HepG2 (cell line): Measurements from ENCODE around the gene SLC34A3. TPM values are rescaled to one million over a fixed set of nuclear protein-coding genes. Genes with fewer than 3 reads are reported as not detected.

Experiments
- ATAC-seq: fragments of 200-7000 bp; cut with Tn5 transposase; 3 replicates; pipeline ENCODE4 v1.9.1; 2020; ENCODE audit warnings: mild to moderate bottlenecking, moderate library complexity
- BruUV-seq: library from RNA; stranded (reverse); fragments of 400-500 nt; replicated peaks from 2 replicates; lab custom pipeline; 2021; lab: Mats Ljungman, UMichigan
- CTCF ChIA-PET: fragments of 300-600 bp; formaldehyde crosslinking; extraction: SDS; loops from one replicate; lab custom pipeline; 2021; ENCODE audit warnings: low total read pairs, inconsistent platforms, low intra/inter-chr PET ratio; lab: Yijun Ruan, JAX
- POLR2A ChIA-PET: fragments of 350-600 bp; sonication (Branson Sonifier 250); formaldehyde crosslinking; loops from one replicate; lab custom pipeline; 2020; ENCODE audit warnings: antibody characterized with exemption, inconsistent platforms; lab: Yijun Ruan, JAX
- DNase-seq: peaks from one replicate; pipeline ENCODE4 v3.0.0-alpha.2; 2015; ENCODE audit warnings: low spot score
- FAIRE-seq: peaks from 3 replicates; lab custom pipeline; 2011; peaks lifted over from hg19 to GRCh38; lab: Jason Lieb, UNC
- H2AFZ ChIP-seq: one replicate; pipeline ENCODE4 v1.6.1; 2011; ENCODE audit warnings: low read length, inconsistent platforms
- H3K27ac ChIP-seq: fragments of 300-600 bp; 3 replicates; pipeline ENCODE4 v1.8.0; 2011; ENCODE audit warnings: mixed run types, mild to moderate bottlenecking, mixed read lengths, low read length, inconsistent platforms; ENCODE audit not compliant: insufficient read depth; ENCODE audit errors: extremely low read length
- H3K27me3 ChIP-seq, 2 experiments: fragments of 200-600 bp in 1 of 2; 2 replicates in 1 of 2; 3 replicates in 1 of 2; pipeline versions ENCODE4 v1.6.0 to v1.8.0; 2011; ENCODE audit warnings: low read length in 2 of 2, mild to moderate bottlenecking in 2 of 2, moderate library complexity in 2 of 2, inconsistent platforms in 1 of 2; ENCODE audit not compliant: insufficient read depth in 2 of 2, control insufficient read depth in 1 of 2
- H3K36me3 ChIP-seq, 2 experiments: fragments of 200-600 bp in 1 of 2; replicated peaks in 1 of 2; 2 replicates in 1 of 2; 3 replicates in 1 of 2; pipeline versions ENCODE4 v1.5.1 to v1.8.0; 2011; ENCODE audit warnings: low read length in 2 of 2, inconsistent platforms in 1 of 2; ENCODE audit not compliant: insufficient read depth in 2 of 2, control insufficient read depth in 1 of 2
- H3K4me1 ChIP-seq: 2 replicates; pipeline ENCODE4 v1.5.1; 2012; ENCODE audit warnings: low read length, inconsistent platforms; ENCODE audit not compliant: insufficient read depth
- H3K4me2 ChIP-seq: 2 replicates; pipeline ENCODE4 v1.6.0; 2011; ENCODE audit warnings: low read depth, low read length, inconsistent platforms
- H3K4me3 ChIP-seq, 3 experiments: fragments of 200-600 bp in 1 of 3; sonication (generic), shearing (Covaris generic) in 1 of 3; replicated peaks in 1 of 3; 2 replicates each; pipeline ENCODE4 v1.5.1; 2011 to 2016; ENCODE audit warnings: low read length in 3 of 3, inconsistent platforms in 2 of 3, low read depth in 2 of 3, mild to moderate bottlenecking in 2 of 3, control low read depth in 1 of 3, mixed read lengths in 1 of 3; ENCODE audit not compliant: insufficient read depth in 1 of 3
- H3K79me2 ChIP-seq: one replicate; pipeline ENCODE4 v1.6.1; 2011; ENCODE audit warnings: low read length, inconsistent platforms; ENCODE audit not compliant: insufficient read depth
- H3K9ac ChIP-seq: 2 replicates; pipeline ENCODE4 v1.6.0; 2011; ENCODE audit warnings: mild to moderate bottlenecking, low read depth, low read length, inconsistent platforms; ENCODE audit not compliant: insufficient read depth
- H3K9me3 ChIP-seq: 2 replicates; pipeline ENCODE4 v1.5.1; 2012; ENCODE audit warnings: mild to moderate bottlenecking, low read length
- H4K20me1 ChIP-seq: 2 replicates; pipeline ENCODE4 v1.6.0; 2011; ENCODE audit warnings: inconsistent platforms, mild to moderate bottlenecking, low read length, moderate library complexity; ENCODE audit not compliant: insufficient read depth
- CHCHD3 ChIP-seq: sonication (generic); formaldehyde crosslinking; IDR thresholded peaks from 2 replicates; pipeline ENCODE4 v1.8.0; 2022; ENCODE audit warnings: mild to moderate bottlenecking, missing genetic modification reagents, moderate library complexity
- DNMT1 ChIP-seq: sonication (generic); formaldehyde crosslinking; IDR thresholded peaks from 2 replicates; pipeline ENCODE4 v1.5.1; 2020; ENCODE audit warnings: mild to moderate bottlenecking, missing genetic modification reagents
- RXRA ChIP-seq: sonication (generic); formaldehyde crosslinking; IDR thresholded peaks from 2 replicates; pipeline ENCODE4 v1.5.1; 2020; ENCODE audit warnings: missing genetic modification reagents
- SP140L ChIP-seq: sonication (generic); formaldehyde crosslinking; IDR thresholded peaks from 2 replicates; pipeline ENCODE4 v1.4.0; 2020; ENCODE audit warnings: missing genetic modification reagents, borderline replicate concordance
- ZBTB21 ChIP-seq: sonication (generic); formaldehyde crosslinking; IDR thresholded peaks from 2 replicates; pipeline ENCODE4 v1.4.0; 2020; ENCODE audit warnings: missing genetic modification reagents
- ZNF335 ChIP-seq: sonication (generic); formaldehyde crosslinking; IDR thresholded peaks from 2 replicates; pipeline ENCODE4 v1.4.0; 2020; ENCODE audit warnings: missing genetic modification reagents
- ZNF615 ChIP-seq: sonication (generic); formaldehyde crosslinking; IDR thresholded peaks from 2 replicates; pipeline ENCODE4 v1.5.0; 2020; ENCODE audit warnings: mild to moderate bottlenecking, missing genetic modification reagents, borderline replicate concordance
- whole genome bisulfite sequencing: methylation state at CpG from one replicate; pipeline ENCODE4 v1.1.6; 2017; ENCODE audit warnings: low lambda C conversion rate; 5-methylcytosine and 5-hydroxymethylcytosine counted together
- in situ Hi-C: cut with HindIII; loops from 2 replicates; pipeline ENCODE4 v1.10.0; 2017; ENCODE audit warnings: low pct_unique_long_range_greater_than_20kb; ENCODE audit not compliant: extremely low pct_ligation_motif_present
- intact Hi-C: fragments of 100-400 bp; cut with micrococcal nuclease; formaldehyde crosslinking; loops from one replicate; pipeline ENCODE4 v1.10.0; 2022; ENCODE audit not compliant: unreplicated experiment
- polyA plus RNA-seq, 8 experiments: library from polyadenylated mRNA; depleted of rRNA in 3 of 8; stranded (reverse) in 7 of 8; unstranded in 1 of 8; fragments of >200 nt; fragmentation: Illumina TruSeq in 4 of 8; extraction: Trizol in 4 of 8; gene quantifications; 2 replicates each; pipeline versions ENCODE4 v1.2.1 to v1.2.3, GENCODE V29; 2011 to 2016; ENCODE audit warnings: low read depth in 4 of 8, missing spikeins in 1 of 8, mixed read lengths in 1 of 8; ENCODE audit not compliant: insufficient read depth in 1 of 8
- total RNA-seq, 5 experiments: library from RNA; depleted of rRNA; stranded (reverse); fragments of >200 nt; fragmentation: Illumina TruSeq; extraction: Trizol; gene quantifications; 2 replicates each; pipeline ENCODE4 v1.2.3, GENCODE V29; 2016; ENCODE audit warnings: low read depth in 1 of 5
- TF ChIP-seq, protein P1 (sequence below): sonication (generic); formaldehyde crosslinking; IDR thresholded peaks from 2 replicates; pipeline ENCODE4 v1.9.0; 2021; ENCODE audit warnings: missing genetic modification reagents, borderline replicate concordance
- TF ChIP-seq, protein P2 (sequence below): sonication (generic); formaldehyde crosslinking; IDR thresholded peaks from 2 replicates; pipeline ENCODE4 v1.5.0; 2020; ENCODE audit warnings: missing genetic modification reagents
- TF ChIP-seq, protein P3 (sequence below): sonication (generic); formaldehyde crosslinking; IDR thresholded peaks from 2 replicates; pipeline ENCODE4 v1.5.0; 2020; ENCODE audit warnings: missing genetic modification reagents, mild to moderate bottlenecking, borderline replicate concordance
- TF ChIP-seq, protein P4 (sequence below): sonication (generic); formaldehyde crosslinking; IDR thresholded peaks from 2 replicates; pipeline ENCODE4 v1.4.0; 2020; ENCODE audit warnings: missing genetic modification reagents
- TF ChIP-seq, protein P5 (sequence below): sonication (generic); formaldehyde crosslinking; IDR thresholded peaks from 2 replicates; pipeline ENCODE4 v1.5.1; 2020; ENCODE audit warnings: missing genetic modification reagents, mild to moderate bottlenecking, borderline replicate concordance

The SLC34A3 gene
- total and polyA plus RNA-seq, 2 of the 13 experiments (the other 11 are each of a cell fraction or from before 2014, with no cell fraction given), result 0.07 to 1.0 TPM

DNA sequence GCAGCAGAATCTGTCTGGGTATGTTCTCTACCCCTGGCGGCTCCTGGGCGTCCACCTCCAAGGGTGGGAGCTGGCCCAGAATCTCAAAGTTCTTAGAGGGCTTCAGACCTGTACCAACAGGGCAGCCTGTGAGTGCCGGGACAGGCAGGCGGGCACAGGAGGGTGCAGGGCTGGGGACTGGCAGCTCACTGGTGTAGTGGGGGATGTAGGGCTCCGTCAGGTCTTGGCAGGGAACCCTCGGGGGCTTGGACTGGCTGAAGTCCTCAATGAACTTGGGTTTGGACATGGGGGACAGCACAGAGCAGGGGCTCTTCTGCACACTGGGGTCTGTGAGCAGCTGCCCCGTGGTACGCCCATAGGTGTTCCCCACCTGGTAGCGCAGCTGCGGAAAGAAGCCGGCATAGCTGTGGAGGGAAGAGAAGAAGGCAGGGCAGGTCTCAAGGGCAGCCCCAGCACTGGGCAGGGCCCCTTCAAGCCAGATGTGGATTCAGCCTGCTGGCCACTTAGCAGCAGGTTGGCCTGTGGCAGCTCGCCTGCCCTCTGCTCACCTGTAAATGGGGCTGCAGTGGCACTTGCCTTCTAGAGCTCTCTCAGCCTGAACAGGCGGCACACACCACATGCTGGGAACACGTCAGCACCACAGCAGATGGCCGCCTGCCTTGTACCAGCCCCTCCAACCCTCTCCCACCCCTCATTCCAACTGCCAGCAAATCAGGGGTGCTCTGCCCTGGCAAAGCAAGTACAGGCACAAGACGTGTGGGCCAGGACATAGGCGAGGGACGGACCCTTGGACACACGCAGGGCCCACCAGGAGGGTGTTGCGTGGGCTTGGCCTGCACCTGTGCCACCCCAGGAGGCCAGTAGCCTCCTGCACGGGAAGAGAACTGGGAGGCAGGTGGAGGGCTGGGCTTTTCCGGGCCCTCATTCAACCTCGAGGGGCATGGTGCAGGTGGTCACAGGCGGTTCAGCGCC is 15.0 kb downstream of the SLC34A3 start:
- in situ Hi-C loops, result no loop called here
- 56% methylated on average over 10 of the region's 25 CpGs for WGBS
- TF ChIP-seq, protein P1, sequence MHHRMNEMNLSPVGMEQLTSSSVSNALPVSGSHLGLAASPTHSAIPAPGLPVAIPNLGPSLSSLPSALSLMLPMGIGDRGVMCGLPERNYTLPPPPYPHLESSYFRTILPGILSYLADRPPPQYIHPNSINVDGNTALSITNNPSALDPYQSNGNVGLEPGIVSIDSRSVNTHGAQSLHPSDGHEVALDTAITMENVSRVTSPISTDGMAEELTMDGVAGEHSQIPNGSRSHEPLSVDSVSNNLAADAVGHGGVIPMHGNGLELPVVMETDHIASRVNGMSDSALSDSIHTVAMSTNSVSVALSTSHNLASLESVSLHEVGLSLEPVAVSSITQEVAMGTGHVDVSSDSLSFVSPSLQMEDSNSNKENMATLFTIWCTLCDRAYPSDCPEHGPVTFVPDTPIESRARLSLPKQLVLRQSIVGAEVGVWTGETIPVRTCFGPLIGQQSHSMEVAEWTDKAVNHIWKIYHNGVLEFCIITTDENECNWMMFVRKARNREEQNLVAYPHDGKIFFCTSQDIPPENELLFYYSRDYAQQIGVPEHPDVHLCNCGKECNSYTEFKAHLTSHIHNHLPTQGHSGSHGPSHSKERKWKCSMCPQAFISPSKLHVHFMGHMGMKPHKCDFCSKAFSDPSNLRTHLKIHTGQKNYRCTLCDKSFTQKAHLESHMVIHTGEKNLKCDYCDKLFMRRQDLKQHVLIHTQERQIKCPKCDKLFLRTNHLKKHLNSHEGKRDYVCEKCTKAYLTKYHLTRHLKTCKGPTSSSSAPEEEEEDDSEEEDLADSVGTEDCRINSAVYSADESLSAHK (CRISPR knock-in tag), result no peak
- no peak for TF ChIP-seq ZNF615 (CRISPR knock-in tag)
- TF ChIP-seq, protein P2, sequence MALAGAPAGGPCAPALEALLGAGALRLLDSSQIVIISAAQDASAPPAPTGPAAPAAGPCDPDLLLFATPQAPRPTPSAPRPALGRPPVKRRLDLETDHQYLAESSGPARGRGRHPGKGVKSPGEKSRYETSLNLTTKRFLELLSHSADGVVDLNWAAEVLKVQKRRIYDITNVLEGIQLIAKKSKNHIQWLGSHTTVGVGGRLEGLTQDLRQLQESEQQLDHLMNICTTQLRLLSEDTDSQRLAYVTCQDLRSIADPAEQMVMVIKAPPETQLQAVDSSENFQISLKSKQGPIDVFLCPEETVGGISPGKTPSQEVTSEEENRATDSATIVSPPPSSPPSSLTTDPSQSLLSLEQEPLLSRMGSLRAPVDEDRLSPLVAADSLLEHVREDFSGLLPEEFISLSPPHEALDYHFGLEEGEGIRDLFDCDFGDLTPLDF (CRISPR knock-in tag), result no peak
- 0 out of 2 replicates have a peak, but pooled peaks have one; percentile 23 for TF ChIP-seq RXRA (CRISPR knock-in tag)
- no peak for TF ChIP-seq ZBTB21
- TF ChIP-seq, protein P3, sequence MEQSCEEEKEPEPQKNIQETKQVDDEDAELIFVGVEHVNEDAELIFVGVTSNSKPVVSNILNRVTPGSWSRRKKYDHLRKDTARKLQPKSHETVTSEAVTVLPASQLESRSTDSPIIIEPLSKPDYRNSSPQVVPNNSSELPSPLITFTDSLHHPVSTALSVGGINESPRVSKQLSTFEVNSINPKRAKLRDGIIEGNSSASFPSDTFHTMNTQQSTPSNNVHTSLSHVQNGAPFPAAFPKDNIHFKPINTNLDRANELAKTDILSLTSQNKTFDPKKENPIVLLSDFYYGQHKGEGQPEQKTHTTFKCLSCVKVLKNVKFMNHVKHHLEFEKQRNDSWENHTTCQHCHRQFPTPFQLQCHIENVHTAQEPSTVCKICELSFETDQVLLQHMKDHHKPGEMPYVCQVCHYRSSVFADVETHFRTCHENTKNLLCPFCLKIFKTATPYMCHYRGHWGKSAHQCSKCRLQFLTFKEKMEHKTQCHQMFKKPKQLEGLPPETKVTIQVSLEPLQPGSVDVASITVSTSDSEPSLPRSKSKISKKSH (CRISPR knock-in tag), result 0 out of 2 replicates have a peak, but pooled peaks have one; percentile 30
- no peak for TF ChIP-seq DNMT1 (CRISPR knock-in tag)
- TF ChIP-seq, protein P4, sequence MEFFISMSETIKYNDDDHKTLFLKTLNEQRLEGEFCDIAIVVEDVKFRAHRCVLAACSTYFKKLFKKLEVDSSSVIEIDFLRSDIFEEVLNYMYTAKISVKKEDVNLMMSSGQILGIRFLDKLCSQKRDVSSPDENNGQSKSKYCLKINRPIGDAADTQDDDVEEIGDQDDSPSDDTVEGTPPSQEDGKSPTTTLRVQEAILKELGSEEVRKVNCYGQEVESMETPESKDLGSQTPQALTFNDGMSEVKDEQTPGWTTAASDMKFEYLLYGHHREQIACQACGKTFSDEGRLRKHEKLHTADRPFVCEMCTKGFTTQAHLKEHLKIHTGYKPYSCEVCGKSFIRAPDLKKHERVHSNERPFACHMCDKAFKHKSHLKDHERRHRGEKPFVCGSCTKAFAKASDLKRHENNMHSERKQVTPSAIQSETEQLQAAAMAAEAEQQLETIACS (CRISPR knock-in tag), result no peak
- TF ChIP-seq, protein P5, sequence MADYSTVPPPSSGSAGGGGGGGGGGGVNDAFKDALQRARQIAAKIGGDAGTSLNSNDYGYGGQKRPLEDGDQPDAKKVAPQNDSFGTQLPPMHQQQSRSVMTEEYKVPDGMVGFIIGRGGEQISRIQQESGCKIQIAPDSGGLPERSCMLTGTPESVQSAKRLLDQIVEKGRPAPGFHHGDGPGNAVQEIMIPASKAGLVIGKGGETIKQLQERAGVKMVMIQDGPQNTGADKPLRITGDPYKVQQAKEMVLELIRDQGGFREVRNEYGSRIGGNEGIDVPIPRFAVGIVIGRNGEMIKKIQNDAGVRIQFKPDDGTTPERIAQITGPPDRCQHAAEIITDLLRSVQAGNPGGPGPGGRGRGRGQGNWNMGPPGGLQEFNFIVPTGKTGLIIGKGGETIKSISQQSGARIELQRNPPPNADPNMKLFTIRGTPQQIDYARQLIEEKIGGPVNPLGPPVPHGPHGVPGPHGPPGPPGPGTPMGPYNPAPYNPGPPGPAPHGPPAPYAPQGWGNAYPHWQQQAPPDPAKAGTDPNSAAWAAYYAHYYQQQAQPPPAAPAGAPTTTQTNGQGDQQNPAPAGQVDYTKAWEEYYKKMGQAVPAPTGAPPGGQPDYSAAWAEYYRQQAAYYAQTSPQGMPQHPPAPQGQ (CRISPR knock-in tag), result no peak
- TF ChIP-seq SP140L (CRISPR knock-in tag), result no peak
- no peak for TF ChIP-seq ZNF335
- 0 out of 2 replicates have a peak, but pooled peaks have one; percentile 38 for TF ChIP-seq CHCHD3 (CRISPR knock-in tag)

More for the DNA sequence above, 15.0 kb downstream of the SLC34A3 start:
- DNase-seq (no peak), ATAC-seq (peak; percentile 4), FAIRE-seq (no peak)
- Histone ChIP-seq H2AFZ (no peak overlapping the region), H3K9me3 (no peaks in the 10 kb centered on the region), H3K36me3 (peaks cover 4 to 19% of the 10 kb centered on the region in 2 experiments; a peak in 4 of 5 replicates), H3K79me2 (peaks cover 25% of the 10 kb centered on the region), H3K4me1 (peaks cover 73% of the 10 kb centered on the region), H4K20me1 (peaks cover 27% of the 10 kb centered on the region), H3K27me3 (peaks cover 2 to 9% of the 10 kb centered on the region in 2 experiments; a peak in 2 of 5 replicates), H3K9ac (no peak overlapping the region), H3K27ac (no peak overlapping the region), H3K4me2 (no peak overlapping the region), H3K4me3 (no peak overlapping the region)
- POLR2A ChIA-PET, result interaction anchor here (7.7 kb wide), 1 partner anchor 10 kb away, joined by 317 read pairs; the partner anchor contains the start of genes NELFB and STPG3
- CTCF ChIA-PET, result no interaction called here
- BruUV-seq, result no TSS peak
- intact Hi-C loops, result no loop called here
